K562 (cell line): ENCODE results near the gene FHDC1. TPM values are rescaled to one million over a fixed set of nuclear protein-coding genes. Genes with fewer than 3 reads are reported as not detected.

Experiments
- ATAC-seq: fragments of 200-7000 bp; cut with Tn5 transposase; 3 replicates; pipeline ENCODE4 v1.9.1; 2020; ENCODE audit warnings: moderate library complexity
- BruUV-seq: library from RNA; stranded (reverse); fragments of 400-500 nt; replicated peaks from 2 replicates; lab custom pipeline; 2021; lab: Mats Ljungman, UMichigan
- CTCF ChIA-PET: fragments of 300-600 bp; formaldehyde crosslinking; extraction: SDS; loops from one replicate; lab custom pipeline; 2021; ENCODE audit warnings: low intra/inter-chr PET ratio; lab: Yijun Ruan, JAX
- POLR2A ChIA-PET: fragments of 300-600, 350-650 bp; sonication (Branson Sonifier 250); formaldehyde crosslinking; extraction: SDS; loops from one replicate; lab custom pipeline; 2021; ENCODE audit warnings: antibody characterized with exemption, inconsistent platforms; lab: Yijun Ruan, JAX
- DNase-seq, 4 experiments: peaks; one replicate each; pipeline versions ENCODE4 v3.0.0 to v3.0.0-alpha.2; 2011 to 2018; ENCODE audit warnings: low spot score in 3 of 4, mixed read lengths in 3 of 4; ENCODE audit errors: extremely low read depth in 1 of 4
- FAIRE-seq: peaks from 2 replicates; lab custom pipeline; 2011; peaks lifted over from hg19 to GRCh38; lab: Jason Lieb, UNC
- H2AFZ ChIP-seq: 2 replicates; pipeline ENCODE4 v1.6.0; 2011; ENCODE audit warnings: low read depth, low read length, control low read depth, inconsistent platforms
- H3K27ac ChIP-seq: fragments of 200-600 bp; 3 replicates; pipeline ENCODE4 v1.8.0; 2011; ENCODE audit warnings: low read depth, mild to moderate bottlenecking, control low read depth, inconsistent platforms, low read length, moderate library complexity, mixed read lengths; ENCODE audit errors: extremely low read depth
- H3K27me3 ChIP-seq, 2 experiments: fragments of 300-600 bp in 1 of 2; 2 replicates in 1 of 2; 3 replicates in 1 of 2; pipeline versions ENCODE4 v1.6.0 to v1.8.0; 2011; ENCODE audit warnings: inconsistent platforms in 2 of 2, low read length in 2 of 2, mild to moderate bottlenecking in 1 of 2, mixed read lengths in 1 of 2, moderate library complexity in 1 of 2; ENCODE audit not compliant: control insufficient read depth in 2 of 2, insufficient read depth in 2 of 2
- H3K36me3 ChIP-seq: fragments of 300-600 bp; 3 replicates; pipeline ENCODE4 v1.8.0; 2011; ENCODE audit warnings: mild to moderate bottlenecking, low read length, inconsistent platforms; ENCODE audit not compliant: control insufficient read depth, insufficient read depth
- H3K4me1 ChIP-seq, 2 experiments: fragments of 200-600 bp in 1 of 2; replicated peaks in 1 of 2; 2 replicates in 1 of 2; 3 replicates in 1 of 2; pipeline versions ENCODE4 v1.5.1 to v1.8.0; 2011; ENCODE audit warnings: inconsistent platforms in 2 of 2, low read length in 2 of 2, mild to moderate bottlenecking in 1 of 2, mixed read lengths in 1 of 2, moderate library complexity in 1 of 2; ENCODE audit not compliant: control insufficient read depth in 2 of 2, insufficient read depth in 2 of 2
- H3K4me2 ChIP-seq: 2 replicates; pipeline ENCODE4 v1.6.1; 2011; ENCODE audit warnings: low read length, control low read depth, inconsistent platforms, mixed read lengths; ENCODE audit not compliant: insufficient read depth
- H3K4me3 ChIP-seq: fragments of 200-600 bp; sonication (generic), shearing (Covaris generic); 2 replicates; pipeline ENCODE4 v1.5.1; 2016; ENCODE audit warnings: control low read depth, inconsistent platforms
- H3K79me2 ChIP-seq: fragments of 200-600 bp; 3 replicates; pipeline ENCODE4 v1.8.0; 2011; ENCODE audit warnings: low read length, inconsistent platforms; ENCODE audit not compliant: control insufficient read depth, insufficient read depth
- H3K9ac ChIP-seq, 2 experiments: 2 replicates each; pipeline versions ENCODE4 v1.6.0 to v1.6.1; 2011; ENCODE audit warnings: low read depth in 2 of 2, low read length in 2 of 2, control low read depth in 1 of 2, inconsistent platforms in 1 of 2, mild to moderate bottlenecking in 1 of 2, mixed read lengths in 1 of 2; ENCODE audit not compliant: insufficient read depth in 1 of 2
- H3K9me1 ChIP-seq: one replicate; pipeline ENCODE4 v1.6.0; 2011; ENCODE audit warnings: inconsistent platforms, mild to moderate bottlenecking, low read length, moderate library complexity; ENCODE audit not compliant: control insufficient read depth, insufficient read depth
- H3K9me3 ChIP-seq: replicated peaks from 2 replicates; pipeline ENCODE4 v1.5.1; 2011; ENCODE audit warnings: low read depth, low read length, inconsistent platforms; ENCODE audit not compliant: control insufficient read depth, insufficient read depth
- H4K20me1 ChIP-seq: replicated peaks from 2 replicates; pipeline ENCODE4 v1.6.1; 2011; ENCODE audit warnings: low read length, inconsistent platforms, mixed read lengths; ENCODE audit not compliant: control insufficient read depth, insufficient read depth
- DDX20 ChIP-seq: fragments of 450-650 bp; IDR thresholded peaks from 2 replicates; pipeline ENCODE4 v1.6.1; 2016; ENCODE audit warnings: missing genetic modification characterization, low read depth, mild to moderate bottlenecking, missing compliant biosample characterization, moderate library complexity
- EHMT2 ChIP-seq: fragments of 450-650 bp; IDR thresholded peaks from 2 replicates; pipeline ENCODE4 v1.6.1; 2018; ENCODE audit warnings: antibody characterized with exemption
- ELF2 ChIP-seq: fragments of 250-450 bp; sonication (Bioruptor Pico); IDR thresholded peaks from 2 replicates; pipeline ENCODE4 v1.5.0; 2021; ENCODE audit warnings: mild to moderate bottlenecking
- EP400 ChIP-seq: fragments of 450-650 bp; IDR thresholded peaks from 2 replicates; pipeline ENCODE4 v1.6.1; 2017; ENCODE audit warnings: antibody characterized with exemption, mild to moderate bottlenecking, moderate library complexity
- FOS ChIP-seq: IDR thresholded peaks from 3 replicates; pipeline ENCODE4 v1.6.1; 2011; ENCODE audit not compliant: insufficient read length; ENCODE audit errors: extremely low read depth
- GTF2F1 ChIP-seq: IDR thresholded peaks from 2 replicates; pipeline ENCODE4 v1.6.1; 2011; ENCODE audit warnings: low read depth, low read length, improper control_type of control experiment
- HMG20B ChIP-seq: fragments of 250-450 bp; sonication (Bioruptor Pico); IDR thresholded peaks from 2 replicates; pipeline ENCODE4 v1.5.0; 2021; ENCODE audit warnings: mild to moderate bottlenecking
- HNRNPUL1 ChIP-seq: fragments of 200-400 bp; formaldehyde crosslinking; IDR thresholded peaks from 2 replicates; pipeline ENCODE4 v1.6.1; 2017; ENCODE audit warnings: low read length
- NFXL1 ChIP-seq: fragments of 450-650 bp; formaldehyde crosslinking; IDR thresholded peaks from 2 replicates; pipeline ENCODE4 v1.4.0; 2021; ENCODE audit warnings: mild to moderate bottlenecking
- PHF21A ChIP-seq: fragments of 450-650 bp; IDR thresholded peaks from 2 replicates; pipeline ENCODE4 v1.6.1; 2017; ENCODE audit warnings: low read depth, borderline replicate concordance
- RBM25 ChIP-seq: fragments of 200-400 bp; formaldehyde crosslinking; IDR thresholded peaks from 2 replicates; pipeline ENCODE4 v1.6.1; 2018; ENCODE audit warnings: low read length, low read depth, moderate library complexity; ENCODE audit not compliant: severe bottlenecking
- TAF9B ChIP-seq: fragments of 450-650 bp; IDR thresholded peaks from 2 replicates; pipeline ENCODE4 v1.6.1; 2018; ENCODE audit warnings: mild to moderate bottlenecking; ENCODE audit not compliant: partially characterized antibody
- U2AF1 ChIP-seq: fragments of 200-400 bp; formaldehyde crosslinking; optimal IDR thresholded peaks from 2 replicates; pipeline ENCODE3; 2017; ENCODE audit warnings: mild to moderate bottlenecking, low read depth, low read length, moderate library complexity
- ZBTB7A ChIP-seq: IDR thresholded peaks from 2 replicates; pipeline ENCODE4 v1.6.1; 2011; ENCODE audit warnings: low read depth, mild to moderate bottlenecking, low read length, moderate library complexity, borderline replicate concordance; ENCODE audit not compliant: control insufficient read depth
- ZNF778 ChIP-seq: fragments of 450-650 bp; formaldehyde crosslinking; IDR thresholded peaks from 2 replicates; pipeline ENCODE4 v1.4.0; 2020; ENCODE audit warnings: mild to moderate bottlenecking, moderate library complexity
- WGBS: fragments of 100-300 bp; shearing (Covaris generic); methylation state at CpG from one replicate; pipeline ENCODE4 v1.1.6; 2016; ENCODE audit warnings: low coverage, mixed read lengths; ENCODE audit not compliant: insufficient coverage; ENCODE audit errors: missing lambda C conversion rate; 5-methylcytosine and 5-hydroxymethylcytosine counted together
- in situ Hi-C: fragments of 300-500 bp; cut with MboI; formaldehyde crosslinking; loops from 4 replicates; pipeline ENCODE4 v1.15.0; 2018; ENCODE audit warnings: inconsistent platforms, mixed read lengths
- intact Hi-C: fragments of 100-400 bp; cut with micrococcal nuclease; formaldehyde crosslinking; loops from 2 replicates; pipeline ENCODE4 v1.14.2; 2022
- polyA plus RNA-seq, 8 experiments: library from polyadenylated mRNA; depleted of rRNA in 4 of 8; stranded (reverse) in 5 of 8; unstranded in 3 of 8; fragments of >200 nt; fragmentation: Nextera tagmentation in 2 of 8; fragmentation: Illumina TruSeq in 1 of 8; extraction: Ambion mirVana in 2 of 8; extraction: Trizol in 1 of 8; gene quantifications; 2 replicates each; pipeline versions ENCODE4 v1.2.1 to v1.2.3, GENCODE V29; 2011 to 2014; ENCODE audit warnings: inconsistent platforms in 1 of 8, missing spikeins in 1 of 8
- total RNA-seq, 7 experiments: library from RNA; depleted of rRNA in 6 of 7; stranded (reverse); fragments of >200 nt in 6 of 7; fragmentation: Illumina TruSeq in 2 of 7; extraction: Trizol in 2 of 7; gene quantifications; 2 replicates each; pipeline versions ENCODE4 v1.2.1 to v1.2.3, GENCODE V29; 2011 to 2021; ENCODE audit warnings: low replicate concordance in 1 of 7
- TF ChIP-seq, protein P1 (sequence below): sonication (generic); formaldehyde crosslinking; IDR thresholded peaks from 2 replicates; pipeline ENCODE4 v1.8.0; 2022; ENCODE audit warnings: mild to moderate bottlenecking, missing genetic modification reagents
- TF ChIP-seq, protein P2 (sequence below): sonication (generic); formaldehyde crosslinking; IDR thresholded peaks from 2 replicates; pipeline ENCODE4 v1.8.0; 2022; ENCODE audit warnings: missing genetic modification reagents, mild to moderate bottlenecking, borderline replicate concordance

The FHDC1 gene
- total and polyA plus RNA-seq, 9 of the 15 experiments (the other 6 are each of a cell fraction or from before 2014, with no cell fraction given), result 0.01 to 0.43 (median 0.07) TPM

DNA sequence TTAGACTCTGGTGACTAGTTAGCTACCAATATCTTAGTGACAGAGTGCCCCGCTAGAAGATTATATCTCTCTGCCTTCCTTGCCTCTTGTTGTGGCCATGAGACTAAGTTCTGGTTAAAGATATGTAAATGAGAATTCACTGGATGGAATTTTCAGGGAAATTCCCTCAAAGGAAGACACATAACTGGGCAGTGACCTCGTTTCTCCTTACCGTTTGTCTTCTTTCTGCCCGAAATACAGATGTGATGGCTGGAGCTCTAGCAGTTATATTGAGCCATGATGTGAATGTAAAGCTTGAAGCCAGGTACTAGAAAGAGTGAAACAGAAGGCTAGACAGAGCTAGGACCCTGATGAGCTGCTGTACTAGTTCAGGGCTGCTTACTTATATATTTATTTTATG is 80.5 kb downstream of the FHDC1 start:
- Histone ChIP-seq H3K79me2 (no peaks in the 10 kb centered on the region), H3K9me1 (no peaks in the 10 kb centered on the region), H4K20me1 (no peaks in the 10 kb centered on the region), H3K36me3 (no peaks in the 10 kb centered on the region), H3K4me2 (no peak overlapping the region), H3K4me1 (no peaks in the 10 kb centered on the region), H3K9ac (no peak overlapping the region), H3K4me3 (no peak overlapping the region), H3K27ac (no peak overlapping the region), H3K9me3 (no peaks in the 10 kb centered on the region; the same call in 1 of the 2 replicates), H2AFZ (no peak overlapping the region), H3K27me3 (peaks cover 0 to 31% of the 10 kb centered on the region in 2 experiments; a peak in 3 of 5 replicates)
- ChIA-PET CTCF (no interaction called here), POLR2A (no interaction called here)
- intact Hi-C loops, result no loop called here
- TF ChIP-seq NFXL1, result no peak
- TF ChIP-seq RBM25, result peak; percentile 28
- in situ Hi-C loops, result no loop called here
- FAIRE-seq (no peak), ATAC-seq (no peak), DNase-seq (no peak)
- 2% methylated on average over 4 of the region's 4 CpGs for WGBS
- no TSS peak for BruUV-seq

DNA sequence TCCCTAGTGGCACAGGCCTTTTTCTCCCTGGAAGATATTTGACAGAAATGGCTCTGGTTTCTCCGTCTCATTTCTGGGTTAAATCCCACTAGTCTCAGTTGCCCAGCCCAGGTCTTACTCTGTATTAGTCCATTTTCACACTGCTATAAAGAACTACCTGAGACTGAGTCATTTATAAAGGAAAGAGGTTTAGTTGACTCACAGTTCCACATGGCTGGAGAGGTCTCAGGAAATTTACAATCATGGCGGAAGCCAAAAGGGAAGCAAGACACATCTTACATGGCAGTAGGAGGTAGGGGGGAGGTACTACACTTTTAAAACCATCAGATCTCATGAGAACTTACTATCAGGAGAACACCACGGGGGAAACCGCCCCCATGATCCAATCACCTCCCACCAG is 81.9 kb downstream of the FHDC1 start:
- H3K4me2 ChIP-seq, result no peak overlapping the region
- ATAC-seq (no peak), DNase-seq (no peak), FAIRE-seq (no peak)
- no peaks in the 10 kb centered on the region for H3K9me1 ChIP-seq
- 13% methylated on average over 4 of the region's 4 CpGs for WGBS
- H2AFZ ChIP-seq, result no peak overlapping the region
- no peaks in the 10 kb centered on the region; the same call in 1 of the 2 replicates for H3K9me3 ChIP-seq
- no peaks in the 10 kb centered on the region for H4K20me1 ChIP-seq
- H3K4me3 ChIP-seq, result no peak overlapping the region
- intact Hi-C loops, result no loop called here
- in situ Hi-C loops, result no loop called here
- CTCF ChIA-PET, result no interaction called here
- POLR2A ChIA-PET, result no interaction called here
- no peak overlapping the region for H3K9ac ChIP-seq
- BruUV-seq, result no TSS peak
- no peaks in the 10 kb centered on the region for H3K79me2 ChIP-seq
- no peaks in the 10 kb centered on the region for H3K36me3 ChIP-seq
- no peaks in the 10 kb centered on the region; a peak in 1 of 5 replicates for H3K4me1 ChIP-seq
- no peak overlapping the region for H3K27ac ChIP-seq
- peaks cover 0 to 40% of the 10 kb centered on the region in 2 experiments; a peak in 3 of 5 replicates for H3K27me3 ChIP-seq
- TF ChIP-seq ZNF778 (CRISPR knock-in tag), result no peak
- no peak for TF ChIP-seq PHF21A
- TF ChIP-seq EP400, result no peak
- TF ChIP-seq HNRNPUL1, result no peak
- no peak for TF ChIP-seq FOS
- no peak for TF ChIP-seq ELF2 (CRISPR knock-in tag)
- TF ChIP-seq, protein P1, sequence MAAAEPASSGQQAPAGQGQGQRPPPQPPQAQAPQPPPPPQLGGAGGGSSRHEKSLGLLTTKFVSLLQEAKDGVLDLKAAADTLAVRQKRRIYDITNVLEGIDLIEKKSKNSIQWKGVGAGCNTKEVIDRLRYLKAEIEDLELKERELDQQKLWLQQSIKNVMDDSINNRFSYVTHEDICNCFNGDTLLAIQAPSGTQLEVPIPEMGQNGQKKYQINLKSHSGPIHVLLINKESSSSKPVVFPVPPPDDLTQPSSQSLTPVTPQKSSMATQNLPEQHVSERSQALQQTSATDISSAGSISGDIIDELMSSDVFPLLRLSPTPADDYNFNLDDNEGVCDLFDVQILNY (CRISPR knock-in tag), result no peak
- TF ChIP-seq TAF9B, result no peak
- no peak for TF ChIP-seq ZBTB7A
- no peak for TF ChIP-seq HMG20B (CRISPR knock-in tag)
- TF ChIP-seq, protein P2, sequence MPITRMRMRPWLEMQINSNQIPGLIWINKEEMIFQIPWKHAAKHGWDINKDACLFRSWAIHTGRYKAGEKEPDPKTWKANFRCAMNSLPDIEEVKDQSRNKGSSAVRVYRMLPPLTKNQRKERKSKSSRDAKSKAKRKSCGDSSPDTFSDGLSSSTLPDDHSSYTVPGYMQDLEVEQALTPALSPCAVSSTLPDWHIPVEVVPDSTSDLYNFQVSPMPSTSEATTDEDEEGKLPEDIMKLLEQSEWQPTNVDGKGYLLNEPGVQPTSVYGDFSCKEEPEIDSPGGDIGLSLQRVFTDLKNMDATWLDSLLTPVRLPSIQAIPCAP, result no peak
- TF ChIP-seq DDX20 (tag), result no peak
- TF ChIP-seq EHMT2, result no peak
- no peak for TF ChIP-seq GTF2F1
- no peak for TF ChIP-seq U2AF1
